OCI-LY1 (cell line): Measurements from ENCODE around the gene NKAIN2.
"Not testable (repeated sequence)": the region's sequence is repeated elsewhere in the genome, so short reads cannot be mapped to it uniquely, and the experiment has no call there.

ENCODE experiments used
- CTCF ChIP-seq: fragments of 200-600 bp; sonication (generic), shearing (Covaris generic); IDR thresholded peaks from 2 replicates; pipeline ENCODE4 v1.5.1; 2017; ENCODE audit warnings: mild to moderate bottlenecking, antibody characterized with exemption, low read length, moderate library complexity, mixed read lengths
- EZH2 ChIP-seq: fragments of 200-600 bp; sonication (generic), shearing (Covaris generic); IDR thresholded peaks from 2 replicates; pipeline ENCODE4 v1.8.0; 2017; ENCODE audit warnings: borderline replicate concordance, mixed run types, mild to moderate bottlenecking, antibody characterized with exemption, low read length, moderate library complexity, mixed read lengths

DNA sequence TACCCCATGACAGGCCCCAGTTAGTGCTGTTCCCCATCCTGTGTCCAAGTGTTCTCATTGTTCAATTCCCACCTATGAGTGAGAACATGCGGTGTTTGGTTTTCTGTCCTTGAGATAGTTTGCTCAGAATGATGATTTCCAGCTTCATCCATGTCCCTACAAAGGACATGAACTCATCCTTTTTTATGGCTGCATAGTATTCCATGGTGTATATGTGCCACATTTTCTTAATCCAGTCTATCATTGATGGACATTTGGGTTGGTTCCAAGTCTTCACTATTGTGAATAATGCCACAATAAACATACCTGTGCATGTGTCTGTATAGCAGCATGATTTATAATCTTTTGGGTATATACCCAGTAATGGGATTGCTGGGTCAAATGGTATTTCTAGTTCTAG, 218.4 kb downstream of the NKAIN2 start:
- not testable (repeated sequence) for TF ChIP-seq CTCF, EZH2
